ACC112 (cell line): ENCODE data around the gene CEL.
"Not testable (repeated sequence)": the region's sequence is repeated elsewhere in the genome, so short reads cannot be mapped to it uniquely, and the experiment has no call there.

Experiments used
- H2AFZ ChIP-seq: fragments of 200-600 bp; sonication (generic); one replicate; pipeline ENCODE4 v1.6.0; 2017; ENCODE audit warnings: antibody characterized with exemption, low read length; ENCODE audit not compliant: unreplicated experiment
- H3K27ac ChIP-seq: fragments of 200-600 bp; sonication (generic); 2 replicates; pipeline ENCODE4 v1.5.1; 2014; ENCODE audit warnings: low read depth, mild to moderate bottlenecking, antibody characterized with exemption, low read length, moderate library complexity
- H3K27me3 ChIP-seq: fragments of 200-600 bp; sonication (generic); 2 replicates; pipeline ENCODE4 v1.6.1; 2014; ENCODE audit warnings: mild to moderate bottlenecking, antibody characterized with exemption, low read length, moderate library complexity, mixed read lengths; ENCODE audit not compliant: insufficient read depth
- H3K36me3 ChIP-seq: fragments of 200-600 bp; sonication (generic); 2 replicates; pipeline ENCODE4 v1.6.1; 2016; ENCODE audit warnings: mild to moderate bottlenecking, antibody characterized with exemption, low read length, moderate library complexity, mixed read lengths; ENCODE audit not compliant: insufficient read depth
- H3K4me1 ChIP-seq: fragments of 200-600 bp; sonication (generic); one replicate; pipeline ENCODE4 v1.6.1; 2016; ENCODE audit warnings: low read length, mixed read lengths; ENCODE audit not compliant: insufficient read depth, unreplicated experiment, control insufficient read depth
- H3K4me3 ChIP-seq: fragments of 200-600 bp; sonication (generic); 2 replicates; pipeline ENCODE4 v1.5.1; 2014; ENCODE audit warnings: mild to moderate bottlenecking, low read depth, low read length
- H3K79me2 ChIP-seq: fragments of 200-600 bp; sonication (generic); one replicate; pipeline ENCODE4 v1.6.0; 2016; ENCODE audit warnings: low read length; ENCODE audit not compliant: control insufficient read depth, unreplicated experiment, insufficient read depth

Gene CEL

GRCh38 chr9:133055788-133056420 lies 5.9 kb upstream of the CEL start:
- H3K4me1 ChIP-seq: peaks cover 3% of the 10 kb centered on the region
- no peaks in the 10 kb centered on the region; the same call in 1 of the 2 replicates for H3K36me3 ChIP-seq

DNA sequence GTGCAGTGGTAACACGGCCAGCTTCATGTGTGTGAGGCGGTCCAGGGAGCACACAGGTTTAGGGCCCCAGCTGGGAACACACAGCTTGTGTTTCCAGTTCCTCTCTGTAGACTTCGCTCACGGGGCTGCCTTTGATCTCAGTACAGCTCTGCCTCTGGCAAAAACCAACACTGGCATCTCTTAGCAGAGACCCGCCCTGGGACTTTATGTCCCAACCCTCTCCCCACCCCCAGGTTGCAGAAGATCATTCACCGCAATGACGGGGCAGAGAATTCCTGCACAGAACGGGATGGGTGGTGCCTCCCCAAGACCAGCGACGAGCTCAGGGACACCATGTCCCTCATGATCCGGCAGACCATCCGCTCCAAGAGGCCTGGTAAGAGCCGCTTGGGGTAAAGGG lies 5.2 kb upstream of the CEL start:
- no peak overlapping the region for H3K4me3 ChIP-seq
- H3K4me1 ChIP-seq: peaks cover 3% of the 10 kb centered on the region
- no peaks in the 10 kb centered on the region for H3K79me2 ChIP-seq
- H3K36me3 ChIP-seq: no peaks in the 10 kb centered on the region; the same call in 1 of the 2 replicates
- H3K27me3 ChIP-seq: no peaks in the 10 kb centered on the region
- H2AFZ ChIP-seq: no peak overlapping the region
- no peak overlapping the region for H3K27ac ChIP-seq

More at GRCh38 chr9:133055788-133056420, 5.9 kb upstream of the CEL start:
- Histone ChIP-seq H2AFZ (no peak overlapping the region), H3K4me3 (no peak overlapping the region), H3K27me3 (no peaks in the 10 kb centered on the region), H3K27ac (no peak overlapping the region), H3K79me2 (no peaks in the 10 kb centered on the region)

DNA sequence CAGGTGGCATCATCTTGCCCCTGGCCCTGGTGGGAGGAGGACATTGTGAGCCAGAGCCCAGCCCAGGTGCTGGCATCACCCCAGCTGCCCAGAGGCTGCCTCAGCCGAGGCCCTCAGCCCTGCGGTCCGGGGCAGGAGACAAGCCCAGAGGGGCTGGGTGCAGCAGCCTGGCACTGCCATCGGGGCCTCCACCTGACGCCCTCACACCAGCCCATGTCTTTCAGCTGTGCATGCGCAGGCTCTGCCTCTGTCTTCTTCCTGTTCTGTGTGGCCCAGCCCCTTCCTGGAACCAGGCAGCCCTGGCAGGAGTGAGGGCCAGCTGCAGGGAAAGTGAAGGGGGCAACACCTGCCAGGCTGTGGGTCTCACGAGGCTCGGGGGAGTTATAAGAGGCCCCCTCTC lies 4.8 kb upstream of the CEL start:
- no peaks in the 10 kb centered on the region; the same call in 1 of the 2 replicates for H3K36me3 ChIP-seq
- H3K27ac ChIP-seq: no peak overlapping the region
- H3K4me1 ChIP-seq: peaks cover 3% of the 10 kb centered on the region
- H3K79me2 ChIP-seq: no peaks in the 10 kb centered on the region
- no peak overlapping the region for H3K4me3 ChIP-seq
- no peak overlapping the region for H2AFZ ChIP-seq
- no peaks in the 10 kb centered on the region for H3K27me3 ChIP-seq

- Histone ChIP-seq H3K27me3 (no peaks in the 10 kb centered on the region), H3K4me3 (no peak overlapping the region), H3K79me2 (no peaks in the 10 kb centered on the region), H2AFZ (no peak overlapping the region), H3K36me3 (no peaks in the 10 kb centered on the region; the same call in 1 of the 2 replicates), H3K4me1 (peaks cover 3% of the 10 kb centered on the region), H3K27ac (no peak overlapping the region)
These were observed 4.2 kb upstream of the CEL start for GRCh38 chr9:133057553-133057952.

GRCh38 chr9:133058071-133058470 lies 3.7 kb upstream of the CEL start:
- H3K36me3 ChIP-seq: no peaks in the 10 kb centered on the region; the same call in 1 of the 2 replicates
- H3K27ac ChIP-seq: no peak overlapping the region
- H3K79me2 ChIP-seq: no peaks in the 10 kb centered on the region
- no peak overlapping the region for H3K4me3 ChIP-seq
- H2AFZ ChIP-seq: no peak overlapping the region
- H3K4me1 ChIP-seq: peaks cover 3% of the 10 kb centered on the region
- H3K27me3 ChIP-seq: no peaks in the 10 kb centered on the region

GRCh38 chr9:133058550-133059320 lies 3.0 kb upstream of the CEL start:
- H3K27ac ChIP-seq: no peak overlapping the region
- H3K27me3 ChIP-seq: no peaks in the 10 kb centered on the region
- H2AFZ ChIP-seq: no peak overlapping the region
- H3K79me2 ChIP-seq: no peaks in the 10 kb centered on the region
- H3K4me3 ChIP-seq: no peak overlapping the region
- no peaks in the 10 kb centered on the region; the same call in 1 of the 2 replicates for H3K36me3 ChIP-seq
- H3K4me1 ChIP-seq: peaks cover 3% of the 10 kb centered on the region

GRCh38 chr9:133059623-133060022 lies 2.2 kb upstream of the CEL start:
- Histone ChIP-seq H3K4me1 (peaks cover 3% of the 10 kb centered on the region), H3K36me3 (no peaks in the 10 kb centered on the region; the same call in 1 of the 2 replicates), H3K27me3 (no peaks in the 10 kb centered on the region), H2AFZ (no peak overlapping the region), H3K27ac (no peak overlapping the region), H3K4me3 (no peak overlapping the region), H3K79me2 (no peaks in the 10 kb centered on the region)

DNA sequence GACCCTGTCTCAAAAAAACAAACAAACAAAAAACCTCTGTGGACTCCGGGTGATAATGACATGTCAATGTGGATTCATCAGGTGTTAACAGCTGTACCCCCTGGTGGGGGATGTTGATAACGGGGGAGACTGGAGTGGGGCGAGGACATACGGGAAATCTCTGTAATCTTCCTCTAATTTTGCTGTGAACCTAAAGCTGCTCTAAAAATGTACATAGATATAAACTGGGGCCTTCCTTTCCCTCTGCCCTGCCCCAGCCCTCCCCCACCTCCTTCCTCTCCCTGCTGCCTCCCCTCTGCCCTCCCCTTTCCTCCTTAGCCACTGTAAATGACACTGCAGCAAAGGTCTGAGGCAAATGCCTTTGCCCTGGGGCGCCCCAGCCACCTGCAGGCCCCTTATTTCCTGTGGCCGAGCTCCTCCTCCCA lies 1.4 kb upstream of the CEL start:
- Histone ChIP-seq H2AFZ (no peak overlapping the region), H3K4me3 (no peak overlapping the region), H3K27me3 (no peaks in the 10 kb centered on the region), H3K27ac (no peak overlapping the region), H3K36me3 (no peaks in the 10 kb centered on the region), H3K4me1 (peaks cover 3% of the 10 kb centered on the region), H3K79me2 (no peaks in the 10 kb centered on the region)

GRCh38 chr9:133061019-133061763 lies 590 bp upstream of the CEL start:
- not testable (repeated sequence) for H3K36me3 ChIP-seq, H3K79me2 ChIP-seq, H3K4me3 ChIP-seq, H2AFZ ChIP-seq, H3K27ac ChIP-seq, H3K4me1 ChIP-seq, H3K27me3 ChIP-seq

- not testable (repeated sequence) for H3K4me1 ChIP-seq, H3K27ac ChIP-seq, H3K4me3 ChIP-seq, H3K79me2 ChIP-seq, H2AFZ ChIP-seq, H3K36me3 ChIP-seq, H3K27me3 ChIP-seq
These were observed 788 bp downstream of the CEL start for GRCh38 chr9:133062569-133062968.
